GM12874 (cell line): ENCODE data around the gene EHD4.

Experiments
- TF ChIP-seq, protein P1 (sequence below): IDR thresholded peaks from 2 replicates; pipeline ENCODE4 v1.5.1; 2011; ENCODE audit warnings: low read depth, mild to moderate bottlenecking, control low read depth, low read length, moderate library complexity; ENCODE audit not compliant: insufficient read depth

Gene EHD4

DNA sequence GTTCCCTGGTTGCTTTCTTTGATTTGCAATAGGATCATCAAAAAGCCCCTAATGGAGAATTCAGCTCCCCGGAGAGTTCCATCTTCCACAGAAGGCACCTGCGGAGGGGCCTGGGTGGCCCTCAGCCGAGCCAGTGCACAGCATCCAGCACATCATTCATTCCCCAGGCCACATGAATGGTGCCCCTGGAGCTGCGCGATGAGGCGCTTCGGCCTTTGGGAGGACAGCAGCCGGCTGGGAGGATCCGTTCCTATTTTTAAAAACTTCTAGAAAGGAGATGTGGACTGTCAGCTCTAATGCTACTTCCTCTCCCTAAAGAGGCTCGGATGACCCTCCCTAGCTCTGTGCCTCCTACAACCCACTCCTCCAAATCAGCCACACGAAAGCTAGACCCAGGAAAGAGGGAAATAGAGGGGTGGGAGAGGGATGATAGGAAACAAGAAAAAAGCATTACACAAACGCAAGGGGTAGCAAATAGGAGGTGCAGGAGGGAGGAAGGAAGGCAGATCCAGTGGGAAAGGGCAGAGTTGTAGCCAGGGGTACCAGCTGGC lies 20.3 kb downstream of the EHD4 start:
- TF ChIP-seq, protein P1, sequence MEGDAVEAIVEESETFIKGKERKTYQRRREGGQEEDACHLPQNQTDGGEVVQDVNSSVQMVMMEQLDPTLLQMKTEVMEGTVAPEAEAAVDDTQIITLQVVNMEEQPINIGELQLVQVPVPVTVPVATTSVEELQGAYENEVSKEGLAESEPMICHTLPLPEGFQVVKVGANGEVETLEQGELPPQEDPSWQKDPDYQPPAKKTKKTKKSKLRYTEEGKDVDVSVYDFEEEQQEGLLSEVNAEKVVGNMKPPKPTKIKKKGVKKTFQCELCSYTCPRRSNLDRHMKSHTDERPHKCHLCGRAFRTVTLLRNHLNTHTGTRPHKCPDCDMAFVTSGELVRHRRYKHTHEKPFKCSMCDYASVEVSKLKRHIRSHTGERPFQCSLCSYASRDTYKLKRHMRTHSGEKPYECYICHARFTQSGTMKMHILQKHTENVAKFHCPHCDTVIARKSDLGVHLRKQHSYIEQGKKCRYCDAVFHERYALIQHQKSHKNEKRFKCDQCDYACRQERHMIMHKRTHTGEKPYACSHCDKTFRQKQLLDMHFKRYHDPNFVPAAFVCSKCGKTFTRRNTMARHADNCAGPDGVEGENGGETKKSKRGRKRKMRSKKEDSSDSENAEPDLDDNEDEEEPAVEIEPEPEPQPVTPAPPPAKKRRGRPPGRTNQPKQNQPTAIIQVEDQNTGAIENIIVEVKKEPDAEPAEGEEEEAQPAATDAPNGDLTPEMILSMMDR = no peak

GRCh38 chr15:41951571-41951970 lies 20.8 kb downstream of the EHD4 start:
- TF ChIP-seq, protein P1 = no peak

- TF ChIP-seq, protein P1 = no peak
Measured at GRCh38 chr15:41950489-41950888, 21.9 kb downstream of the EHD4 start.

GRCh38 chr15:41950127-41950483 lies 22.3 kb downstream of the EHD4 start:
- TF ChIP-seq, protein P1 = no peak

- TF ChIP-seq, protein P1 = no peak
Measured at GRCh38 chr15:41949401-41950126, 22.8 kb downstream of the EHD4 start.

DNA sequence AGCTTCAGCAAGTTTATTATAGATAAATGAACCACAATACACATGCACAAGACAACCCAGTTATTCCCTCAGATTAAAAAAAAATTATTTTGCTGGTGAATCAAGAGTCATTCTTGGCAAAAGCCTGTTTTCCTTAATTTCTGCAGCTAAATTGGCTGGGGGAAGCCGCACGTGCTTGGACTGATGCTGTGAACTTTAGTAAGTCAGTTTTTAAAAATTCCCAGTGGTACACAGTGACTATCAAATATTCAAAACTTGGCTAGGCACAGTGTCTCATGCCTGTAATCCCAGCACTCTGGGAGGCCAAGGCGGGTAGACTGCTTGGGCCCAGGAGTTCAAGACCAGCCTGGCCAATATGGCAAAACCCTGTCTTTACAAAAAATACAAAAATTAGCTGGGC lies 23.9 kb downstream of the EHD4 start:
- TF ChIP-seq, protein P1 = no peak

- TF ChIP-seq, protein P1 = no peak
Measured at GRCh38 chr15:41946970-41947369, 25.4 kb downstream of the EHD4 start.
